Ovary (tissue), 3 donors: Measurements from ENCODE around the gene HEBP1.

Source experiments
- EP300 ChIP-seq: sonication (generic); formaldehyde crosslinking; IDR thresholded peaks from one replicate; pipeline ENCODE4 v1.6.1; 2017; ENCODE audit warnings: antibody characterized with exemption
- POLR2A ChIP-seq: fragments of 450-650 bp; IDR thresholded peaks from one replicate; pipeline ENCODE4 v1.6.1; 2017; ENCODE audit warnings: antibody characterized with exemption, mild to moderate bottlenecking, moderate library complexity
- TF ChIP-seq, protein P1 (sequence below), 3 donors: fragments of 450-650 bp in 2 of 3; fragments of 200-600 bp in 1 of 3; IDR thresholded peaks; one replicate each; pipeline versions ENCODE4 v1.5.1 to v1.8.0; 2016 to 2022; ENCODE audit warnings: antibody characterized with exemption in 3 of 3, mild to moderate bottlenecking in 1 of 3
- donor health status: DM: no; HTN: no; CAD: no.

DNA sequence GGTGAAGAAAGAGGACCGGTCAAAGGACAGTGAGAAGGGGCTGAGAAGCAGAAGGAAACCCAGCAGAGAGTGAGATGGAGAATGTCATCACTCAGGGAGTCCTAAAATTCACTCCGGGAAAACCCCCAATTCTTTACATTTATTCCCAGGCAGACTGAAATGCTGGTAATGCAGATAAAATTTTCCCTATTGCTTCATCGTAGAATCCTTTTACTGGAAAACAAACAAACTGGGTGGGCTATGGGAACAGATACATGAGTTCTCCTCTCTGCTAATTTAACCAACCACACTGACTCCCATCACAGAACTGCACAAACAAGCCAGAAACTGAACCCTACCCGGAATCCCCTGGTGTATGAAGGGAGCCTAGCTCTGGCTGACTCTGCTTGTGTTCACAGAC, 20.9 kb downstream of the HEBP1 start:
- TF ChIP-seq, protein P1, sequence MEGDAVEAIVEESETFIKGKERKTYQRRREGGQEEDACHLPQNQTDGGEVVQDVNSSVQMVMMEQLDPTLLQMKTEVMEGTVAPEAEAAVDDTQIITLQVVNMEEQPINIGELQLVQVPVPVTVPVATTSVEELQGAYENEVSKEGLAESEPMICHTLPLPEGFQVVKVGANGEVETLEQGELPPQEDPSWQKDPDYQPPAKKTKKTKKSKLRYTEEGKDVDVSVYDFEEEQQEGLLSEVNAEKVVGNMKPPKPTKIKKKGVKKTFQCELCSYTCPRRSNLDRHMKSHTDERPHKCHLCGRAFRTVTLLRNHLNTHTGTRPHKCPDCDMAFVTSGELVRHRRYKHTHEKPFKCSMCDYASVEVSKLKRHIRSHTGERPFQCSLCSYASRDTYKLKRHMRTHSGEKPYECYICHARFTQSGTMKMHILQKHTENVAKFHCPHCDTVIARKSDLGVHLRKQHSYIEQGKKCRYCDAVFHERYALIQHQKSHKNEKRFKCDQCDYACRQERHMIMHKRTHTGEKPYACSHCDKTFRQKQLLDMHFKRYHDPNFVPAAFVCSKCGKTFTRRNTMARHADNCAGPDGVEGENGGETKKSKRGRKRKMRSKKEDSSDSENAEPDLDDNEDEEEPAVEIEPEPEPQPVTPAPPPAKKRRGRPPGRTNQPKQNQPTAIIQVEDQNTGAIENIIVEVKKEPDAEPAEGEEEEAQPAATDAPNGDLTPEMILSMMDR (IDR thresholded peaks at IDR 0.05) = no peak
- TF ChIP-seq POLR2A (no peak), EP300 (no peak)
